Measurements from ENCODE around the gene DOHH.

GRCh38 chr19:3479177-3479833 lies 21.2 kb downstream of the DOHH start:
- TF ChIP-seq MAX (IDR thresholded peaks at IDR 0.05) (no peak), RAD21 (IDR thresholded peaks at IDR 0.05; ENCODE audit: low read depth) (no peak), USF1 (IDR thresholded peaks at IDR 0.05) (no peak), NFIC (IDR thresholded peaks at IDR 0.05) (no peak), EP300 (IDR thresholded peaks at IDR 0.05; ENCODE audit: borderline replicate concordance) (no peak), REST (IDR thresholded peaks at IDR 0.05; ENCODE audit: low read depth) (no peak), TAF1 (IDR thresholded peaks at IDR 0.05; ENCODE audit: low read depth) (no peak), CREB1 (IDR thresholded peaks at IDR 0.05; ENCODE audit: low read depth) (no peak), TCF12 (IDR thresholded peaks at IDR 0.05; ENCODE audit: low read depth) (no peak), TEAD4 (IDR thresholded peaks at IDR 0.05) (no peak)
